Kidney epithelial cell (primary cell): Measurements from ENCODE around the gene KERA. TPM values are rescaled to one million over a fixed set of nuclear protein-coding genes. Genes with fewer than 3 reads are reported as not detected.

Experiments
- DNase-seq: peaks from one replicate; pipeline ENCODE4 v3.0.0-alpha.2; 2010; ENCODE audit warnings: low read depth
- H3K27me3 ChIP-seq: 2 replicates; pipeline ENCODE4 v1.6.0; 2011; ENCODE audit warnings: low read length; ENCODE audit not compliant: control insufficient read depth, insufficient read depth
- H3K36me3 ChIP-seq: 2 replicates; pipeline ENCODE4 v1.5.1; 2011; ENCODE audit warnings: low read length; ENCODE audit not compliant: control insufficient read depth, insufficient read depth
- H3K4me3 ChIP-seq: 2 replicates; pipeline ENCODE4 v1.5.1; 2011; ENCODE audit warnings: low read depth, mild to moderate bottlenecking, control low read depth, low read length
- total RNA-seq: library from RNA; depleted of rRNA; stranded (reverse); fragments of >200 nt; gene quantifications from 2 replicates; pipeline ENCODE4 v1.2.3, GENCODE V29; 2015
- TF ChIP-seq, protein P1 (sequence below): IDR thresholded peaks from 2 replicates; pipeline ENCODE4 v1.5.1; 2011; ENCODE audit warnings: mild to moderate bottlenecking, moderate library complexity, low read length, control low read depth, inconsistent platforms; ENCODE audit not compliant: insufficient read depth, poor library complexity, severe bottlenecking

KERA gene
- total RNA-seq, 1 donor from 2014 or later, result not detected

DNA sequence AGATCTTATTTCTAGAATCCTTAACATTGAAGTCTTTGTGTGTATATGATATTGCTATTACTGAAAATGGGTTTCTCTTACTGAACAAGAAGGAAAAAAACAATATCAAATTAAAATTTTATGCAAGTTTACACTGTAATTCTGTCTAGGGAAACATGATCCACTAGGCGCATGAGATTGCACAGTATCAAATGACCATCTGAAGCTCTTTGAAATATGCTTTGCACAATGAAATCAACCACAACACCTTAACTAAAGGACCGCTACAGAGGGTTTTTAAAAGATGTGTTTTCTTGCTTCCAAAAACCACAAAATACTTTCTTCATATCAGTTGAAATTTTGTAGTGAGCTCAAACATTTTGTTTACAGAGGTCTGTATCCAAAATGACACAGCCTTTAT is 15.1 kb upstream of the KERA start:
- no peaks in the 10 kb centered on the region for H3K27me3 ChIP-seq
- no peak for DNase-seq
- H3K4me3 ChIP-seq, result no peak overlapping the region
- no peaks in the 10 kb centered on the region for H3K36me3 ChIP-seq
- TF ChIP-seq, protein P1, sequence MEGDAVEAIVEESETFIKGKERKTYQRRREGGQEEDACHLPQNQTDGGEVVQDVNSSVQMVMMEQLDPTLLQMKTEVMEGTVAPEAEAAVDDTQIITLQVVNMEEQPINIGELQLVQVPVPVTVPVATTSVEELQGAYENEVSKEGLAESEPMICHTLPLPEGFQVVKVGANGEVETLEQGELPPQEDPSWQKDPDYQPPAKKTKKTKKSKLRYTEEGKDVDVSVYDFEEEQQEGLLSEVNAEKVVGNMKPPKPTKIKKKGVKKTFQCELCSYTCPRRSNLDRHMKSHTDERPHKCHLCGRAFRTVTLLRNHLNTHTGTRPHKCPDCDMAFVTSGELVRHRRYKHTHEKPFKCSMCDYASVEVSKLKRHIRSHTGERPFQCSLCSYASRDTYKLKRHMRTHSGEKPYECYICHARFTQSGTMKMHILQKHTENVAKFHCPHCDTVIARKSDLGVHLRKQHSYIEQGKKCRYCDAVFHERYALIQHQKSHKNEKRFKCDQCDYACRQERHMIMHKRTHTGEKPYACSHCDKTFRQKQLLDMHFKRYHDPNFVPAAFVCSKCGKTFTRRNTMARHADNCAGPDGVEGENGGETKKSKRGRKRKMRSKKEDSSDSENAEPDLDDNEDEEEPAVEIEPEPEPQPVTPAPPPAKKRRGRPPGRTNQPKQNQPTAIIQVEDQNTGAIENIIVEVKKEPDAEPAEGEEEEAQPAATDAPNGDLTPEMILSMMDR, result no peak

DNA sequence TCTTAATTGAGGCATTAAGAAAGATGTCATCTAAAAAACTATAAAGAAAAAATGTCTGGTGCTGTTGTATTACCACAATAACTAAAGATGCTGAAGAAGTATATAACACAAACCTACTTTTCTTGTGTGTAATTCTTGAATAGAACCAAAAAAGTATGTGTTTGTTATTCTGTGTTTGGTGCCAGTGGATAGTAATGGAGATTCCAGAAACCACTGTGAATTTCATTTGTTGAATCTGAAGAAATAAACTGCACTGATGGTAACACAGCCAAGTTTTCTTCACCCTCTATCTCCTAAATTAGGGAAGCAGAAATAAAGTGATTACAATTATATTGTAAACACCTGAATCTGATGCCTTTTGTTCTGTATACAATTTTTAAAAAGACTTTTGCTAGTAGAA is 13.1 kb upstream of the KERA start:
- no peak for DNase-seq
- TF ChIP-seq, protein P1, result no peak
- H3K4me3 ChIP-seq, result no peak overlapping the region
- H3K36me3 ChIP-seq, result no peaks in the 10 kb centered on the region
- no peaks in the 10 kb centered on the region for H3K27me3 ChIP-seq

DNA sequence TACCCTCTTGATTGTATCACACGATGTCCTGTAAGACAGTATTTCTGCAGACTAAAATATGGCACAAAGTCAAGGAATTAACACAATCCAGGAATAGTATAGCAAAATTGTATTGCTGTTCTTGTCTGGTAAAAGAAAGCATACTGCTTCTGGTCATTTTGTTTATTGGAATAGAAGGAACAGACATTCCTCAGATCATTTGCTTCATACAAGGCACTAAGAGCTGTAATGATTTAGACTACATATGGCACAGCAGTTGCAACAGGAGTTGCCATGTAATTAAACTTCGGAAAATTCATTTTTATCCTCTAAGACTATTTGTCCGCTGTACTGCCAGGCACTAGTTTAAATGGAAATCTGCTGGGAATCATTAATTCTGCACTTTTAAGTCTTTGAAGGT is 7.6 kb upstream of the KERA start:
- Histone ChIP-seq H3K36me3 (no peaks in the 10 kb centered on the region), H3K27me3 (no peaks in the 10 kb centered on the region), H3K4me3 (no peak overlapping the region)
- TF ChIP-seq, protein P1, result no peak
- no peak for DNase-seq

DNA sequence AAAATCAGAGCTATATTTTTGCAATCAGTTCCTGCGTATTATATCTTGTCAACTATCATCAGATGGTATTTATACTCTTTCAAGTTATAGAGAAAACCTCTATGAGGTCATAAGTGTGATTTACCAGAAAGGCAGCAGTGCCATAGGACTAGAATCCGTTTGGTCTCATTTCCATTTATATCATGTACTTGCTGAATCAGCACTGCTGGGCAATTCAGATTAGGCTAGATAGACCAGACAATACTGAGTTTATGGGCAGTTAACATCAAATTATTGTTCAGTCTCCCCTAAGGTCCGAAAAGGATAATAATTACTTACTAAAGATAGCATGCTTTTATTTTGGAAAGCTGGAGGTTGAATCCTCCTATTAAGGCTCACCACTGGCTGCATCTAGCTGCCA is 6.8 kb upstream of the KERA start:
- Histone ChIP-seq H3K4me3 (no peak overlapping the region), H3K27me3 (no peaks in the 10 kb centered on the region), H3K36me3 (no peaks in the 10 kb centered on the region)
- no peak for DNase-seq
- TF ChIP-seq, protein P1, result no peak

- Histone ChIP-seq H3K4me3 (no peak overlapping the region), H3K27me3 (no peaks in the 10 kb centered on the region), H3K36me3 (no peaks in the 10 kb centered on the region)
- TF ChIP-seq, protein P1, result no peak
- DNase-seq, result no peak
Observed at GRCh38 chr12:91061091-91061490, 3.3 kb upstream of the KERA start.

- TF ChIP-seq, protein P1, result no peak
- DNase-seq, result no peak
- no peaks in the 10 kb centered on the region for H3K36me3 ChIP-seq
- H3K27me3 ChIP-seq, result no peaks in the 10 kb centered on the region
- no peak overlapping the region for H3K4me3 ChIP-seq
Observed at GRCh38 chr12:91059211-91059610, 1.4 kb upstream of the KERA start.
